GM19035 (cell line): ENCODE data around the gene PREX1.
A peak's percentile ranks its signal among the peaks of the same experiment; 100 is the strongest.
"Not testable (repeated sequence)": the region's sequence is repeated elsewhere in the genome, so short reads cannot be mapped to it uniquely, and the experiment has no call there.

ENCODE experiments used
- ATAC-seq: cut with Tn5 transposase; IDR thresholded peaks from one replicate; pipeline ENCODE4 v1.9.1; 2021; ENCODE audit not compliant: unreplicated experiment

The PREX1 gene

DNA sequence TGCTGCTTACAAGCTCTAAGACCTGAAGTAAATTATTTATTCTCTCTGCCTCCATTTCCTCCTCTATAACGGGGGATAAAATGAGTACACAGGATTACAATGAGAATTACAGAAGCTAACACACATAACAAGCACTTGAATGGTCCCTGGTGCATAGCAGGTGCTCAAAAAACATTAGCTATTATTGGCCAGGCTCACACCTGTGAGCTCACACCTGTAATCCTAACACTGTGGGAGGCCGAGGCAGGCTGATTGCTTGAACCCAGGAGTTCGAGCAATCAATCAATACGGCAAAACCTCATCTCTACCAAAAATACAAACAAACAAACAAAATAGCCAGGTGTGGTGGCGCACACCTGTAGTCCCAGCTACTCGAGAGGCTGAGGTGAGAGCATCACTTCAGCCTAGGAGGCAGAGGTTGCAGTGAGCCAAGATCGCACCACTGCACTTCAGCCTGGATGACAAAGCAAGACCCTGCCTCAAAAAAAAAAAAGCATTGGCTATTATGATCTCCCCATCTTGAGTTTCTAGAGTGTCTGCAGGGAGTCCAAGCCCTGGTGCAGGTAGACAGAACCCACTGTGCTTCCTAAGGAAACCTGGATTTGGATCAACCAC lies 68.1 kb downstream of the PREX1 start:
- no peak for ATAC-seq

DNA sequence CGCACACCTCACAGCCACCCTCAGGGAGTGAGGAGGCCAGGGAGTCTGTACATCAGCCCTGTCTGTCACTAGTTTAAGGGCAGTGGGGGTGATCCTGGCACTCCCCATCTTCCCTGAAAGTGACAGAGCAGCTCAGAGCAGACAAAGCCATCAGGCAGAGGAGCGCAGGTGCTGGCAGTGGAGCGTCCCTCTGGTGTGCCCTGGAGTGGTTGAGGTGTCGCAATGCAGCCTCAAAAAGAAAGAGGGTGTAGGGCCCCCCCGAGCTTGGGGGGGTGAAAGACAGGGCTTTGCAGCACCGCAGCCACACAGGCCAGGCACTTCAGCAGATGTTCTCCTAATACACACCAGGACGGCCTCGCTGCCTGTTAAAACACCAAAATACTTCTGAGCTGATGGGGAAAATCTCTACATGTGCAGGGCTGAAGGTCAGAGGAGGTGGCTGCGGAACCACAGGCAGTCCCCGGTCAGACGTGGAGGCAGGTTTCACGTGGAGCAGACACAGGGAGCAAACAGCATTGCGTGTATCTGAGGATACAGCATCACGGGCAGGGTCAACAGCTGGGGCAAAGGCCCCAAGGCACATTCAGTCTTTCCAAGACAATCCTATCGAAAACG lies 69.5 kb downstream of the PREX1 start:
- no peak for ATAC-seq

DNA sequence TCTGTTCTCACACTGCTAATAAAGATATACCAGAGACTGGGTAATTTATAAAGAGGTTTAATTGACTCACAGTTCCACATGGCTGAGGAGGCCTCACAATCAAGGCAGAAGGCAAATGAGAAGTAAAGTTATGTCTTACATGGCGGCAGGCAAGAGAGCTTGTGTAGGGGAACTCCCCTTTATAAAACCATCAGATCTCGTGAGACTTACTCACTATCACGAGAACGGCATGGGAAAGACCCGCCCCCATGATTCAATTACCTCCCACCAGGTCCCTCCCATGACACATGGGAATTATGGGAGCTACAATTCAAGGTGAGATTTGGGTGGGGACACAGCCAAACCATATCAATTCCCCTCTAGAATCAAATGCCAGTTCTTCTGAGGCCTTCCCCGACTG lies 71.0 kb downstream of the PREX1 start:
- ATAC-seq = not testable (repeated sequence)

DNA sequence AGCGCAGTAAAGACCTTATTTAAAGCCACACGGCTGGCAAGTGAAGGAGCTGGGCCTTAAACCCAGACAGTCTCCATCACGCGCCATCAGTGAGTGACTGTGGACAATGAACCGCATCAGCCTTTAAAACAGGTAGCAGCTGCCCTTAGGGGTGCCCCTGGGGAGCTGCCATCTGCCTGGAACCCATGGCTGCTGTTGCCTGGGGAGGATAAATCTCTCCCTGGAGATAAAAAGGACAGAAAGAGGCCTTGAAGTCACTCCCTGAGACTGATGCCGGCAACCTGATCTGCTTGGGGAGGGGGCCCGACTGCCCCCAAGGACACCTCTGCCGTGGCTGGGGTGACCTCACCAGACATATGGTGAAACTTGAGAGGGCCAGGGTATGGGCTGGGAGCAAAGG lies 73.5 kb downstream of the PREX1 start:
- no peak for ATAC-seq

DNA sequence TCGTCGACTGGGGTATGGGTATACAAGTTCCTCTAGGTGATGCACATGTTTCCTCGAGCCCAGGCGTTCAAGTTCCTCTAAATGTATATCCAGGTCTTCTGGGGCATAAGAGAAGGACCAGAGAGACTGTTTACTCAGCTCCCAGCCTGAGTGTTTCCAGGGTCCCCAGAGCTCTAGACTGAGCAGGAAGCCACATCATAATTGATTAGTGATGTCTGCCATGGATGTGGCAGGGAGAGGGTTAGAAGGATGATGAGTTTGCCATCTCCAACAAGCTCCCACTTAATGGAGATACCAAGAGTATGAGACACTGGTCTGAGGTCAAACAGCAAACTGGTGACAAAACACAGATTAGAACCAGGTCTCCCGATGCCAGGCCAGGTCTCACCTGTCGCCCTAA lies 74.8 kb downstream of the PREX1 start:
- no peak for ATAC-seq

DNA sequence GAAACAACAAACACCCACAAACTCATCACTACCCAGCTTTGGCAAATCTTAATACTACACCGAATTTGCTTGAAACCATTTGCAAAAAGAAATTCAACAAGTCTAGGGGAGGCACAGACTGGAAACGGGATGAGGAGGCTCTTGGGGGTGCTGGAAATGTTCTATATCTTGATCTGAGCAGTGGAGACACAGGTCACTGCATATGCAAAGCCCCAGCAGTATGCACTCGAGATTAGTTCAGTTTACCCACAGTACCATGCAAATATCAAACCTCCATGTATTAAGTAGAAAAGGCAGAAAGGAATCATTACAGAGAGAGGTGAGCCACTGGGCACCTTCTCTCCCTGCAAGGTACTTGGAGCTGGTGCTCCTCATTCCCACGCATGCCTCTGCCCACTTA lies 75.9 kb downstream of the PREX1 start:
- no peak for ATAC-seq

DNA sequence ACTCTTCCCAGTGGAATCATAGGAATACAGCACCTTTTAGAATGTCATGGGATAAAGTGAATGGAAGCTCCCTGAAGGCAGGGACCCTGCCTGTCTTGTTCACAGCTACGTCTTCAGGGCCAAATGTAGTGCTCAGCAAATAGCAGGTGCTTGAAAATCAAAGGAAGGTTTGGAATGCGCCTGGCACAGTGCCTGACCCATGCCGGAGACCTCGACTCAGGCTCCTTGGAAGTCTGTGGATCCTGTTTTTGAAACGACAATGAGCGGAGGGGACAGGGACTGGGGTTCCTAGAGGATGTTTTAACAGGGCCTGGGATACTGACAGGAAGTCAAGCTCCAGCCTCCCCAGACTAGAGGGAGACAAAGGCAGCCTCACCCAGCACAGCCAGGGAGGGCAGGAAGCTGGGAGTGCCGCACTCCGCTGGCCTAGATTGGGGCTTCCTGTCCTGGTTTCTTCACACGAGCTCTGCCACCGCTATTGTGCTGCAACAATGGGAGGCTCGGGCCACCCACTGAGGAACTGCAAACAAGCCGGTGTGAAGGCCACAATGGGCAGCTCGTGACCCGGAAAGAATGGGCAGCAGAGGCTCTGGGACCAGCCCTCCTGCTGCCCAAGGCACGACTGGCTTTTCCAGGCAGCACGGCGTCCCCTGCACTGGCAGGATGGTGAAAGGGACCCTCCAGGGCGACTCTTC lies 76.7 kb downstream of the PREX1 start:
- ATAC-seq = no peak

DNA sequence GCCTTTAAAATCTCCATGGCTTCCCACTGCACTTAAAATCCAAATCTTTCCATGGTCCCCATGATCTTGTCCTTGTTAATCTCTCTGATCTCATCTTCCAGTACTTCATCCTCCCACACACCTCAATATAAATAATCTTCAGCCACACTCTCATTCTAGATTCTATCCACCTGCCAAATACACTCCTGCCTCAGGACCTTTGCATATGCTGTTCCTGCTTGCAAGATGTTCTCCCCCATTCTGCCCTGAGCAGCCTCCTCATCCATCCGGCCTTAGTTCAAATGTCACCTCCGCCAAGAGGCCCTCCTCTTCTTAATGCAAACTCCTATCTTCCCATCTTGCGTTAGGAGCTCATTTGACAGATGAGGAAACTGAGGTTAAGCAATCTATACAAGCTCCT lies 77.4 kb downstream of the PREX1 start:
- ATAC-seq = no peak

DNA sequence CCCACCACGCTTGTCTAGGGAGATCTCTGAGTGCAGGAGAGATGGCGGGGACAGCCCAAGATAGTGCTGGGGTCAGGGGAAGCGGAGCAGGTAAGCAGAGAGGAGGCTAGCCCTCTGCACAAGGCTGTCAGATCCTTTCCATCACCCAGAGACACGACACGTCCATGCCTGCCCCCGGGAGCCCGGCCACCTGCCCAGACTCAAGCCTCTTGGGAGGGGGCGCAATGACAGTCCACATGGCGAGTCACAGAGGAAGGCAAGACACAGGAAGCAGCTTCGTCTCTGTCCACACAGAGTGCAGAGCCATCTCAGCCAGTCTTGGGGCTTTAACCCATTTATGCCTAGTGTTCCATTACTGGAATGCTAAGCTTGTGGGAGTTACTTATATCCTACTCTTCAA lies 78.4 kb downstream of the PREX1 start:
- no peak for ATAC-seq

DNA sequence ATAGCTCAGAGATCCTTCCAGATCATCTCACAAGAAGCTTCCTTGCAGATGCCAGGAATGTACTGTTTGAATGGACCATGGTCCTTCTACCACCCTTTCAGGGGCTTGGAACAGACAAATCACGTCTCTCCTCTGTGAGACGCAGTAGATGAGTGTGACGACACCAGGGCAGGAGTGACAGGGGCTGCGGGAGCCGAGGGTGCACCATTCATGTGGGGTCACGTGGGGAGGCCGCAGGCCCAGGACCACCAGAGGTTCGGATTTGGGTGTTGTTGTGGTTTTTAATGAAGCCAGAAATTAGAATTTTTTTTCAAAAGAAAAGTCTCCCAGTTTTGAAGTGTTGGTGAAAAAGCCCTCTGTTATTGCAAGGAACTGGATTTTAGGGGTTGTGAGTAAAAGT lies 79.2 kb downstream of the PREX1 start:
- ATAC-seq = no peak

DNA sequence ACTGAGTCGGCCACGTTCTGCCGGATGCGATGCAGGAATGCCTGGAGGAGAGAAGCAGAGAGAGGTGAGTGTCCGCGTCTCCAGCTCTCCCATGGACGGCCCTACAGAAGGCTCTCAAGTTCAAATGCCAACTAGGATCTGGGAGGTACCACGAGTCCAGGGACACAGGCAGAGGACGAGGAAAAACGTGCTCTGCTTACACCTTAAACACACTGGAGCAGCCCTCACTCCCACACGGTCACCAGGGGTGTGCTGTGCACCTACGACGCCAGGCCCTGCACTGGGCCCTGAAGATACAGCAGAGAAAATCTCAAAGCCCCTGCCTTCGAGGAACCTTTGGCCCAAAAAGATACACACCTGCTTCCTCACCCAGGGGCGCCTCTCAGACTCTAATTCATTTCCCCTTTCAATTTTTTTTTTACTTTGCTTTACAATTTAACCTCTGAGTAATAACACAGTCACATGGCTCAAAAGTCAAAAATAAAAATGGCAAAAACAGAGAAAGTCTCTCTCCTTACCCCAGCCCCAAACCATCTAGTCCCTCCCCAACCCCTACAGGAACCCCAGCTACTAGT lies 79.9 kb downstream of the PREX1 start:
- no peak for ATAC-seq

DNA sequence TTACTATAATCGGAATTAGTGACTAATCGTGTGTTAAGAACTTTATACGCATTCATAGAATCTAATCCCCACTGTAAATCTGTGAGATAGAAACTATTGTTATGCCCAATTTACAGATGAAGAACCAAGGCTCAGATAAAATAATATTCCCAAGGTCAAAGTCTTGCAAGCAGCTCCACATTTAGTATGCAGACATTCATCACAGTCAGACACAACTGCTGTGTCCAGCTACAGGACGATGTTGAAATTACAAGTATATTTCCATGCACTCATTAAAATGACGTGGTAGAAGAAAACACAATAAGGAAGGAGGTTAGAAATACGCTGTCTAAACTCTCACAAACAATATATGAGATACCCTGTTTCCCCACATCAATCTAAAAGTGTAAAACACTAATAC lies 82.5 kb downstream of the PREX1 start:
- ATAC-seq = no peak

DNA sequence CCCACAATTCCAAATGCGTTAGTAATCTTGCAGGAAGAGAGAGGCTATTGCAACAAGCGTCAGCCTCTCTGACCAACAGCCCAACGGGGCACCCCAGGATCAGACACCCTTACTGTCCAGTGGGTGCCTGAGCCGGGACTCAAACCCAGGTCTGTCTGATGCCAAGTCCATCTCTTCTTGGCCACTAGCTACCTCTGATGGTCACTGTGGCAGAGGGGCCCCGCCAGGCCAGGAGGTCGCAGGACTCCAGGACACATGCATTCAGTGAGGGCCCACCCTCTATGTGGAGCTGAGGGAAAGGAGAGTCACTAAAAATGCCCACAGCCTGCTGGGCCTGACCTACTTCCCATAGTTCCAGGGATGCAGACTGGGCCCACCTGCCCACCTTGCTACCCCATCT lies 83.3 kb downstream of the PREX1 start:
- ATAC-seq = no peak

DNA sequence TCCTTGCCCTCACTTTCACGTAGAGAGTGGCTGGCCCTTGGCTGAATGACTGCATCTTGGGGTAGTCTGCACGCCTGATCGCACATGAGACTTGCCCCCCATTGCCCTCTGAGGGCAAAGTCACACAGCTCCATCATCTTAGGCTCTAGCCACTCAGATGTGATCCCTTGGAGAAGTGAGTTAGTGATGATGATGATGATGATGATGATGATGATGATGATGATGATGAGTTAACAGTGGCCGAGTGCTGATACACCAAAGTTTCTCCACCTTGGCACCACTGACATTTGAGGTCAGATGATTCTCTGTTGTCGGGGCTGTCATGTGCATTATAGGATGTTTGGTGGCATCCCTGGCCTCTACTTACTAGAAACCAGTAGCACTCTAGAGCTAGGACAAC lies 84.0 kb downstream of the PREX1 start:
- no peak for ATAC-seq

DNA sequence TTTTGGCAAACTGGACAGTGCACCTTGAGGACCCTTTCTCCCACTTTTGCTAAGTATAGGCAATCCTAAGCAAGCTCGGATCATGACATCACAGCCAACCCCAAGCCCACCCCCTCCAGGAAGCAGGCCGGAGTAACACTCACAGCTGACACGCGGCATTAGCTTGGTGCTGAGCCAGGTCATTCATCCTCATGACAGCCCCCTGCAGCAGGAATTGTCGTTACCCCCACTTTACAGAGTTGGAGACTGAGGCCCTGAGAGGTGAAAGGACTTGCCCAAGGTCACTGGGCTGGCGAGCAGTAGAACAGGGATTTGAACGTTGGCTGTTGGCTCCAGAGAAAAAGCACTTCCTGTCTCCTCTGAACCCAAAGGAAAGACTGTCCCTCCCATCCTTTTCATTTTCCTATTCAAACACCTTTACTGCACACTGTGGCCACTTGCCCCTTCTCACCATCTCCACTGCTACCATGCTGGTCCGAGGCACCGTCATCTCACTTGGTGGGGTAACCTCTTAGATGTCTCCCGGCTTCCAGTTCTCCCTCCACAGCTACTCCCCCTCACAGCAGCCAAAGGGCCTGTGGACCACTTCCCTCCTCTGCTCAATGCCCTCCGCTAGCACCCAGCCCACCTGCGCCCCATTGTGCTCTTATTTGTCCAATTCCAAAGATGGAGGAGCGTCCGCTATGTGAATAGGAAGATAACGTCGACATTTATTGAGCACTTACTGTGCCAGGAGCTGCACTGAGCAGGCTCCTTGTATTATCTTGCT lies 84.7 kb downstream of the PREX1 start:
- no peak for ATAC-seq

DNA sequence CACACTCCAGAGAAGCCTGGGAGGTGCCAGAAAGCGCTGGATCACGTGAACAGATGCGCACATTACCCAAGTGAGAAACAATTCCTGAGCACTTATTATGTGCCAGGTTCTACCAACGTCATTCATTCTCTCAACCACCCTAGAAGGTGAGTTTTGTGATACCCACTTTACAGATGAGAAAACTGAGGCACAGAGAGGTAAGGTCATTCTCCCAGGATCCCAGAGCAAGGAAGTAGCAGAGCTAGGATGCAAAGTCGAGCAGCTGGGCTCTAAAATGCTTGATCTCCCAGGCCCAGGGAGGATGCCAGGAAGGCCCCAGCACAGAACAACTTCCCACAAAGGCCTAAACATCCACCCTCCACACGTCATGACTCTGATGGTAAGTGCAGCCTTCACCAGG lies 85.6 kb downstream of the PREX1 start:
- no peak for ATAC-seq

DNA sequence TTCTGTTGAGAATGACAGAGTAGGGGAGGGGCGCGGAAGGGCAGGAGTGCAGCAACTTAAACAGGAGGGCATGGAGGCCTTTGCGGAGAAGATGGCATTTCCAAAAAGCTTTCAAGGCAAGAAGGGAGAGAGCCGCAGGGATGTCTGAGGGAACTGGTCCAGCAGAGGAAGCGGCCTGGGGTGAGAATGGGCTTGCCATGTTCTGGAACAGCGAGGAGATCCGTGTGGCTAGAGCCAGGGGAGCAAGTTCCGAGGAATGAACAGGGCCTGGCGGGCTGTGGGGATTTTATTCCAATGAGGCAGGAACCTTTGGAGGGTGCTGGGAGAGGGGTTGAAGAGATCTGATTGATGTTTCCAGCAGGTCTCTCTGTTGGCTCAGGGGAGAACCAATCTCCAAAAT lies 86.1 kb downstream of the PREX1 start:
- no peak for ATAC-seq

DNA sequence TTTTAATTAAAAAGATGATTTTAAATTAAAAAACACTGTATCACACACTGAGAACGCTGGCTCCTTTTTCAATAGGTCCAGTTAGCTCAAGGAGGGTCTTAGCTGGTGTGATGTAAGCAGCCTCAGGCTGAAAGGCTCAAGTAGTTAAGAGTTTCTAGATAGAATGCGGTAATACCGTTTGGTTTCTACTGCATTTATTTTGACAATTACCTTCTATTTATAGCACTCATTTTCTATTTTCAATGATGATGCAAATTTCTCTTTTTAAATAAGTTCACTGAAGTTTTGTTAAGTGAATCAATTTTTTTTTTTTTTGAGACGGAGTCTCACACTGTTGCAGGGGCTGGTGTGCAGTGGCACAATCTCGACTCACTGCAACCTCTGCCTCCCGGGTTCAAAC lies 87.1 kb downstream of the PREX1 start:
- ATAC-seq = peak; percentile 44

DNA sequence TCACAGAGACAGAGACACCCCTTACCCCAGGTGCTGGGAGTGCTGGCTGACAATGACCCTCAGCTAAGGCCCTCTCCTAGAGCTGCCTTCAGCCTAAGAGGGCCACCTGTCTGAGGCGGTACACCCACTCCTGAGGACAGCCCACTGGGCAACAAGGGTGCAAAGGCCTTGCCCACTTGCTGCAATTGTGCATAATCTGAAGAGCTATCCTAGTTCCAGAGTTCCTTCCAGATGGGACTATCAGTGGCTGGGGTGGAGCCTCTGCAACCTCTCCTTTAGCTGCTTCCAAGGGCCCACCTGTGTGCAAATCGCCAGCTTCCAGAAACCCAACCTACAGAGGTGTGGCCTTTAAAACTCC lies 87.5 kb downstream of the PREX1 start:
- peak; percentile 10 for ATAC-seq

DNA sequence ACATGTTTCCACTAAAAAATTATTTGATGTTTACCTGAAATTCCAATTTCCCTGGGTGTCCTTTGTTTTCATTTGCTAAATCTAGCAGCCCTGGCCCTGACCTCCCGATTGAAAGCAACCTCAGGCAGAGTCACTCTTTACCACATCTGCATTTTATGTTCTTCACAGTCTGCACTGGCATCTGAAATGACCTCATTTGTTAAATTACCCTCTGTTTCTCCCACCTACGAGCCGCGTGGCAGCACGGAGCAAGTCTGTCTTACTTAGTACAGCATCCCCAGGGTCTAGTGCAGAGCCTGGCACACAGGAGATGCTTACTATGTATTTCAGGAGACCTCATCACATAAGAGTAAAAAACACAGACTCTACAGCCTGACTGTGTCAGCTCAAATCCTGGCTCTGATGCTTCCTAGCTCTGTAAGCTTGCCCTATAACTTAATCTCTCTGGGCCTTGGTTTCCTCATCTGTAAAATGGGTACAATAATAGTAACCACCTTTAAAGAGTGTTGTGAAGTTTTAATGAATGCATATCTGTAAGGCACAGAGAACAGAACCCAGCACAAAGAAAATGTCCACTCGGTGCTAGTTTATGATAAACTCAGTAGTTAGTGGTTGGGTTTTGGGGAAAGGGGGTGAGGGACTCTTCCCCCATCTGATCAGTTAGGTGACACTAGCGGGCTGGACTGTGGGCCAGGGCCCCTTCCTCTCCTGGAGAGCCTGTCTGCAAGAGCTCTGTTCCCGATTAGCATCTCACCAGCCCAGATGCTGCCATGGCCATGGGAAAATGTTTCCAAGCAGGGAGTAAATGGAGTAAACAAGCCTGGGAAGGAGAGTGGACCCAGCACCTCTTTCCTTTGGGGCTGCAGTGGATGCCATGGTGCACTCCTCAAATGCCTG lies 88.2 kb downstream of the PREX1 start:
- ATAC-seq = no peak
